22Rv1 (cell line): ENCODE measurements around the gene MAGEC3.

ENCODE experiments used
- H3K27ac ChIP-seq: fragments of 450-650 bp; 2 replicates; pipeline ENCODE4 v1.5.1; 2017
- CTCF ChIP-seq: fragments of 450-650 bp; IDR thresholded peaks from 2 replicates; pipeline ENCODE4 v1.5.1; 2017; ENCODE audit warnings: mild to moderate bottlenecking
- ZFX ChIP-seq: fragments of 450-650 bp; IDR thresholded peaks from 2 replicates; pipeline ENCODE4 v1.6.1; 2017; ENCODE audit warnings: antibody characterized with exemption, borderline replicate concordance

The MAGEC3 gene

GRCh38 chrX:141904262-141904661 is 66.1 kb downstream of the MAGEC3 start:
- H3K27ac ChIP-seq, result no peak overlapping the region
- TF ChIP-seq CTCF, result no peak
- TF ChIP-seq ZFX, result no peak

- TF ChIP-seq ZFX, result no peak
- TF ChIP-seq CTCF, result no peak
- H3K27ac ChIP-seq, result no peak overlapping the region
Observed at GRCh38 chrX:141917801-141918200, 79.7 kb downstream of the MAGEC3 start.

- H3K27ac ChIP-seq, result no peak overlapping the region
- TF ChIP-seq ZFX, result no peak
- no peak for TF ChIP-seq CTCF
Observed at GRCh38 chrX:141924293-141924692, 86.2 kb downstream of the MAGEC3 start.

GRCh38 chrX:141928432-141928831 is 90.3 kb downstream of the MAGEC3 start:
- no peak overlapping the region for H3K27ac ChIP-seq
- no peak for TF ChIP-seq ZFX
- TF ChIP-seq CTCF, result no peak

- TF ChIP-seq ZFX (no peak), CTCF (no peak)
- H3K27ac ChIP-seq, result no peak overlapping the region
Observed at GRCh38 chrX:141934059-141934641, 96.0 kb downstream of the MAGEC3 start.

- H3K27ac ChIP-seq, result no peak overlapping the region
- TF ChIP-seq ZFX (no peak), CTCF (no peak)
Observed at GRCh38 chrX:141935645-141936044, 97.5 kb downstream of the MAGEC3 start.

- no peak overlapping the region for H3K27ac ChIP-seq
- TF ChIP-seq ZFX, result no peak
- TF ChIP-seq CTCF, result peak; percentile 27; the same call in 1 of the 2 replicates
Observed at GRCh38 chrX:141936080-141936479, 98.0 kb downstream of the MAGEC3 start.
